COLO829 (cell line): ENCODE measurements around the gene OXA1L.
"Not testable (repeated sequence)": the region's sequence is repeated elsewhere in the genome, so short reads cannot be mapped to it uniquely, and the experiment has no call there.

ENCODE experiments used
- DNase-seq: peaks from one replicate; pipeline ENCODE4 v3.0.0; 2012; ENCODE audit warnings: low spot score

The OXA1L gene

GRCh38 chr14:22766457-22767322 lies at the start of gene OXA1L:
OXA1L (plus strand) TSS chr14:22766688; CDS start chr14:22766702, 14 bp downstream.
- DNase-seq: peak; percentile 96

GRCh38 chr14:22718091-22718490 lies 48.4 kb upstream of the OXA1L start:
- no peak for DNase-seq

- no peak for DNase-seq
Measured at GRCh38 chr14:22721213-22721612, 45.3 kb upstream of the OXA1L start.

- DNase-seq: no peak
Measured at GRCh38 chr14:22723815-22724214, 42.7 kb upstream of the OXA1L start.

GRCh38 chr14:22724847-22725246 lies 41.6 kb upstream of the OXA1L start:
- DNase-seq: not testable (repeated sequence)

- not testable (repeated sequence) for DNase-seq
Measured at GRCh38 chr14:22725374-22725773, 41.1 kb upstream of the OXA1L start.

- no peak for DNase-seq
Measured at GRCh38 chr14:22726012-22726411, 40.5 kb upstream of the OXA1L start.

- DNase-seq: not testable (repeated sequence)
Measured at GRCh38 chr14:22732062-22732461, 34.4 kb upstream of the OXA1L start.

- no peak for DNase-seq
Measured at GRCh38 chr14:22733829-22734228, 32.7 kb upstream of the OXA1L start.

GRCh38 chr14:22735096-22735495 lies 31.4 kb upstream of the OXA1L start:
- no peak for DNase-seq

GRCh38 chr14:22736384-22736783 lies 30.1 kb upstream of the OXA1L start:
- DNase-seq: not testable (repeated sequence)

GRCh38 chr14:22737052-22737451 lies 29.4 kb upstream of the OXA1L start:
- no peak for DNase-seq

- DNase-seq: no peak
Measured at GRCh38 chr14:22739423-22739822, 27.1 kb upstream of the OXA1L start.

GRCh38 chr14:22740020-22740419 lies 26.5 kb upstream of the OXA1L start:
- DNase-seq: no peak

- no peak for DNase-seq
Measured at GRCh38 chr14:22747769-22748168, 18.7 kb upstream of the OXA1L start.

GRCh38 chr14:22748206-22748605 lies 18.3 kb upstream of the OXA1L start:
- no peak for DNase-seq

GRCh38 chr14:22748631-22749068 lies 17.8 kb upstream of the OXA1L start:
- DNase-seq: no peak

- DNase-seq: no peak
Measured at GRCh38 chr14:22752422-22752821, 14.1 kb upstream of the OXA1L start.

GRCh38 chr14:22753586-22753985 lies 12.9 kb upstream of the OXA1L start:
- no peak for DNase-seq

- DNase-seq: not testable (repeated sequence)
Measured at GRCh38 chr14:22757972-22758650, 8.4 kb upstream of the OXA1L start.

- DNase-seq: no peak
Measured at GRCh38 chr14:22761734-22762133, 4.8 kb upstream of the OXA1L start.

GRCh38 chr14:22764382-22764781 lies 2.1 kb upstream of the OXA1L start:
- DNase-seq: no peak

- DNase-seq: no peak
Measured at GRCh38 chr14:22767323-22767589, 768 bp downstream of the OXA1L start.

GRCh38 chr14:22768947-22769346 lies 2.5 kb downstream of the OXA1L start:
- DNase-seq: no peak
